HG03575 (cell line): ENCODE measurements around the gene LOC128125822.
"Not testable (repeated sequence)": the region's sequence is repeated elsewhere in the genome, so short reads cannot be mapped to it uniquely, and the experiment has no call there.

ENCODE experiments used
- ATAC-seq: cut with Tn5 transposase; IDR thresholded peaks from one replicate; pipeline ENCODE4 v1.9.1; 2021; ENCODE audit not compliant: unreplicated experiment, insufficient number of reproducible peaks, low FRiP score; ENCODE audit errors: extremely low read depth

Gene LOC128125822

GRCh38 chr6:63572044-63572746 is at the start of gene LOC128125822, which contains the start of gene PTP4A1:
LOC128125822 (plus strand) TSS chr6:63572480.
PTP4A1 (plus strand) TSS chr6:63572480; CDS start chr6:63576881, 4,401 bp downstream.
- ATAC-seq: peak; percentile 90

DNA sequence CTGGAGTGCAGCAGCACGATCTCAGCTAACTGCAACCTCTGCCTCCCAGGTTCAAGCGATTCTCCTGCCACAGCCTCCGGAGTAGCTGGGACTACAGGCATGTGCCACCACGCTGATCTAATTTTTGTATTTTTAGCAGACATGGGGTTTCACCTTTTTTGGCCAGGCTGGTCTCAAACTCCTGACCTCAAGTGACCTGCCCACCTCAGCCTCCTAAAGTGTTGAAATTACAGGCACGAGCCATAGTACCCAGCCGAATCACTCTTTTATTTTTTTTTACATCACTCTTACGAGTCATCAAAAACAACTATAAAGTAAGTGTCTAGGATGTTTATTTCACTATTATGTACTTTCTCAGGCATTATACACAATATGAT is 49.4 kb upstream of the LOC128125822 start:
- ATAC-seq: not testable (repeated sequence)

- ATAC-seq: no peak
These were observed 48.6 kb upstream of the LOC128125822 start for GRCh38 chr6:63523630-63524029.

GRCh38 chr6:63525186-63525878 is 46.9 kb upstream of the LOC128125822 start:
- ATAC-seq: no peak

GRCh38 chr6:63526931-63527330 is 45.3 kb upstream of the LOC128125822 start:
- ATAC-seq: no peak

DNA sequence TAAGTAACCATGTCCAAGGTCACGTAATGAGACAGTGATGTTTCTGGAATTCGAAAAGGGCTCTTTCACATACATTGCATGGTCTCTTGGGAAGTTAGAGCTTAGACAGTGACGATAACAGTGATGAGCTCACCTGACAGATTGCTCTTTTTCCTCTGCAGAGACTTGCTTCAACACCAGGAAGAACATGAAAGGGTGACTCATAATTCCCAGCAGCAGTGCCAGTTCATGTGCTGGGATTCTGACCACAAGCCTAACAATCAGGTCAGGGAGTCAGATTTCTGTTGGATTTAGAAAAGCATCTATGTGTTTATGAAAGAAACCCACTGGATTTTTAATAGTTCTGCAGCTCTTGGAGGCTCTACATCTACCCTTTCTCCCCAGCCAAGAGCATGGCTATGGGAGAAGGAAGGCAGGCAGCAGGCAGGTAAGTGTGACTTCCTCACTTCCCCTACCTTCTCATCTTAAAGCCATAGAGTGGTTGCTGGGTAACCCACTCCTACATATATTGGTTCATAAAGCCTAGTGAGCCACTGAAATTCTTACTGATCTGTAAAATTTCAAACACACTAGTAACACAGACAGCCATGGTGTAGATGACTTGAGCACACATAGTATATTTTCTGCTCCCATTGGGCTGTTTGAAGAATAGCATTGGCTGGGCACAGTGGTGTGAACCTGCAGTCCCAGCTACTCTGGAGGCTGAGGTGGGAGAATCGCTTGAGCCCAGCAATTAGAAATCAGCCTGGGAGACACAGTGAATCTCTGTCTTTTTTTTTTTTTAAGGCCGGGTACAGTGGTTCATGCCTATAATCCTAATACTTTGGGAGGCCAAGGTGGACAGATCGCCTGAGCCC is 44.4 kb upstream of the LOC128125822 start:
- ATAC-seq: no peak

DNA sequence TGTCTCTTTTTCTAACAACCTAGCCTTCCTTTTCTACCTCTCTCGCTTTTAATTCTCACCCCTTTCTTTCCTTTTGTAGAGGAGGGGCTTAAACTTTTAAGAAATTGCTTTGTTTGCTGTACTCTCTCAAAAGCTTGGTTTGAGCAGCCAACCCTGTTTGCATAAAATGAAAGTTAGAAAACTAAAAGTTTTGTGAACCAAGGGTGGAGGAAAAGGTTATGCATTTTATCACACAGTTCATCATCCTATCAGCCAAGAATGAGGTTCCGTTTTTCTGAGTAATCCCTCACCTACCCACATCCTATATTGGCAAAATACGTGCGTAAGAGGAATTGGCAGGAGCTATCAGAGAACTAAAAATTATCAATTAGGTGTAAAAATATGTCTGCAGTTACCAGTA is 42.8 kb upstream of the LOC128125822 start:
- ATAC-seq: no peak

- no peak for ATAC-seq
These were observed 42.1 kb upstream of the LOC128125822 start for GRCh38 chr6:63530182-63530581.

DNA sequence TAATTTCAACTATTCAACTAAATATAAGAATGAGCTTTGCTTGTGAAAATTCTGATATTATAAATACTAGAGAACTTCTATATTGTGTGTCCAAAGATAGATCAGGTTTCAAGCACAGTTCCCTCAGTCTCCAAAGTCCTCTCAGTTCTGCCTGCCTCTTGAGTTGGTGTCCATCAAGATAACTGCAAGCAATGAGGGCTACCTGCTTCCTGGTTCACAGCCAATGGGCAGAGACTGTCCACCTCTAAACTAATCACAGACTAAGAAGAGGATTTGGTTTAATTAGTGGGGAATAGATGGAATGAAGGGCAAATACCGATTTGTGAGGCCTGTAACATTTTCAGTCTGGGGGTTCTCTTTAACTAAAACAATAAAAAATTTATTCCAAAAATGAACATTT is 41.3 kb upstream of the LOC128125822 start:
- ATAC-seq: no peak

DNA sequence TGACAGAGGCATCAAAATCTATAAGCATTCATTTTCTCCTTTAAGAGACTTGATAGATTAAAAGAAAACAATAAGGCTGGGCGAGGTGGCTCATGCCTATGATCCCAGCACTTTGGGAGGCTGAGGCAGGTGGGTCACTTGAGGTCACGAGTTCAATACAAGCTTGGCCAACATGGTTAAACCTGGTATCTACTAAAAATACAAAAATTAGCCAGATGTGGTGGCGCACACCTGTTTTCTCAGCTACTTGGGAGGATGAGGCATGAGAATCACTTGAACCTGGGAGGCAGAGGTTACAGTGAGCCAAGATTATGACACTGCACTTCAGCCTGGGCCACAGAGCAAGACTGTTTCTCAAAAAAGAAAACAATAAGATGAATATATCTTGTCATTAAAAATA is 39.3 kb upstream of the LOC128125822 start:
- no peak for ATAC-seq

- ATAC-seq: no peak
These were observed 38.3 kb upstream of the LOC128125822 start for GRCh38 chr6:63533952-63534351.

DNA sequence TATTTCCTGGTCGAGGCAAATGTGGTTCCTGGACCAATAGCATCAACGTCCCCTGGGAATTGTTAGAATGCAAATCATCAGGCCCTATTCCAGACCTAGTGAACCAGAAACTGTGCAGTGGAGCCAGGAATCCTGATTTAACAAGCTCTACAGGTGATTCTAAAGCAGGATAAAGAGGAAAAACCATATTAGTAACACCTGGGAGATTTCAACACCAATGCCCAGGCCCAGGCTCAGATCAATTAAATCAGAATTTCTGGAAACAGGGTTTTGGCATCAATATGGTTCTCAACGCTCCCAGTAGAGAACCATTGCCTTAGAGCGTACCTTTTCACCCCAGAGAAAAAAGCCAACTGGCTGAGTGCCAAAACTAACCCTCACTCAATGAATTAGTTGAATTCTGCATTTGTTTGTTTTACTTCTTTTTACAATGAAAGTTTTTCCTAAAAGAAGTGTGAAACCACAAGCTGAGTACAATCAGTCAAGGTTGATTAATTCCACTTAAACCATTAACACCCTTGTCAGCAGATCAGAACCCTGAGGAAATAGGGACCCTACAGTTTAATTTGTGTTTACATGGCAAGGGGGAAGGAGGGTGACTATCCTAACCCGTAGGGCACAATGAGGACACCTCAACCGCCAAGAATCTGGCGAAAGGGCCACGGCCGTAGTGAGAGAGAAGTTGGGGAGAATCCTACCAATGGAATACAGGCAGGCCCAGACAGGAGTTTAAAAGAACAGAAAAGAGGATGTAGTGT is 34.9 kb upstream of the LOC128125822 start:
- no peak for ATAC-seq

- no peak for ATAC-seq
These were observed 34.4 kb upstream of the LOC128125822 start for GRCh38 chr6:63537959-63538300.

- no peak for ATAC-seq
These were observed 33.7 kb upstream of the LOC128125822 start for GRCh38 chr6:63538550-63538949.

GRCh38 chr6:63543001-63543400 is 29.3 kb upstream of the LOC128125822 start:
- ATAC-seq: no peak

DNA sequence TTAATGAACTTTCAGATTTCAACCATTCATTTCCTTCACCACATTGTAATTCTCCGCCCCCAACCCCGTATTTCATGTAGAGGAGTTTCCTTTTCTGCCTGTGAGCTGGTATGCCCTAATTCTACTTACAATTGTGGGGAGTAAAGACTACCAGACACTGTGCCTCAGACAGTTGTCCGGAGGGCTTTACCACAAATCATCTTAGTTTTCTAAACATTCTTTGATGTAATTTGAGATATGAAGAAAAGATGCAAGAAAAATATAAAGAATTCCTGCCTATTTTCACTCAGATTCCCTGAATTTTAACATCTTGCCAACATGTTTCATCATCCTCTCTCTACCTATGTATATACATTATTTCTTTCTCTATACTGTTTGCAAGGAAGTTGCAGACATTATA is 28.3 kb upstream of the LOC128125822 start:
- ATAC-seq: no peak

GRCh38 chr6:63546236-63546635 is 26.0 kb upstream of the LOC128125822 start:
- ATAC-seq: no peak

DNA sequence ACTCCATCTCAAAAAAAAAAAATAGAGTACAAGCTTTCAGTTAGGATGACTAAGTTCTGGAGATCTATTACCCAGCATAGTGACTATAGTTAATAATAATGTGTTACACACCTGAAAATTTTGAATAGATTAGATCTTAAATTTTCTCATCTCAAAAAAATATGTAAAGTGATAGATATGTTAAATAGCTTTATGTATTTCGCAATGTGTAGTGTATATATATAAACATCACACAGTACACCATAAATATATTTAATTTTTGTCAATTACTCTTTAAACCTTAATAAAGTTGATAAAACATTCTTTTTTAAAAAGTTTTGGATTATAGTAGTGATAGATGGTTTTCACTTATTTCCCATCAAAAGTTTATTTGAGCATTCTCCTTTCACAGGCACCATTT is 25.6 kb upstream of the LOC128125822 start:
- no peak for ATAC-seq

GRCh38 chr6:63549076-63549475 is 23.2 kb upstream of the LOC128125822 start:
- ATAC-seq: no peak
